GM18868 (cell line): ENCODE results near the gene FGFR1OP2.

Experiments used
- ATAC-seq: cut with Tn5 transposase; IDR thresholded peaks from one replicate; pipeline ENCODE4 v1.9.1; 2021; ENCODE audit warnings: mild to moderate bottlenecking, moderate library complexity; ENCODE audit not compliant: unreplicated experiment

Gene FGFR1OP2

GRCh38 chr12:27000961-27001360 is 62.7 kb downstream of the FGFR1OP2 start:
- ATAC-seq = no peak

- no peak for ATAC-seq
These were observed 63.4 kb downstream of the FGFR1OP2 start for GRCh38 chr12:27001663-27002062.

- no peak for ATAC-seq
These were observed 63.9 kb downstream of the FGFR1OP2 start for GRCh38 chr12:27002141-27002540.

- no peak for ATAC-seq
These were observed 65.4 kb downstream of the FGFR1OP2 start for GRCh38 chr12:27003421-27004381.

- no peak for ATAC-seq
These were observed 67.2 kb downstream of the FGFR1OP2 start for GRCh38 chr12:27005495-27005894.

- ATAC-seq = no peak
These were observed 68.7 kb downstream of the FGFR1OP2 start for GRCh38 chr12:27006797-27007467.

GRCh38 chr12:27008081-27008480 is 69.8 kb downstream of the FGFR1OP2 start:
- ATAC-seq = no peak

- ATAC-seq = no peak
These were observed 71.6 kb downstream of the FGFR1OP2 start for GRCh38 chr12:27009881-27010301.

- ATAC-seq = no peak
These were observed 74.1 kb downstream of the FGFR1OP2 start for GRCh38 chr12:27012239-27012981.

- no peak for ATAC-seq
These were observed 74.6 kb downstream of the FGFR1OP2 start for GRCh38 chr12:27012982-27013255.

GRCh38 chr12:27013611-27014084 is 75.4 kb downstream of the FGFR1OP2 start:
- peak; percentile 18 for ATAC-seq

- ATAC-seq = peak; percentile 78
These were observed 76.0 kb downstream of the FGFR1OP2 start, which contains the start of gene TM7SF3 for GRCh38 chr12:27014085-27014858. TM7SF3 (minus strand) TSS chr12:27014384; CDS start chr12:27014168, 216 bp downstream.

GRCh38 chr12:27014859-27015729 is 76.8 kb downstream of the FGFR1OP2 start:
- ATAC-seq = no peak

GRCh38 chr12:27015730-27016076 is 77.4 kb downstream of the FGFR1OP2 start:
- ATAC-seq = no peak
